Mucosa of stomach (tissue), 1 donor: Measurements from ENCODE around the gene NRM.
A peak's percentile ranks its signal among the peaks of the same experiment; 100 is the strongest.

Experiments
- H3K27me3 ChIP-seq: one replicate; pipeline ENCODE4 v1.7.0; 2013; ENCODE audit warnings: mild to moderate bottlenecking, low read length; ENCODE audit not compliant: control insufficient read depth, insufficient read depth
- H3K36me3 ChIP-seq: one replicate; pipeline ENCODE4 v1.7.0; 2013; ENCODE audit warnings: low read length; ENCODE audit not compliant: control insufficient read depth, insufficient read depth
- H3K4me1 ChIP-seq: one replicate; pipeline ENCODE4 v1.7.0; 2013; ENCODE audit warnings: mild to moderate bottlenecking, low read length; ENCODE audit not compliant: control insufficient read depth, insufficient read depth
- H3K4me3 ChIP-seq: one replicate; pipeline ENCODE4 v1.7.0; 2013; ENCODE audit warnings: low read length
- H3K9ac ChIP-seq: one replicate; pipeline ENCODE4 v1.7.0; 2013; ENCODE audit warnings: mild to moderate bottlenecking, low read length, moderate library complexity
- H3K9me3 ChIP-seq: one replicate; pipeline ENCODE4 v1.7.0; 2013; ENCODE audit warnings: mild to moderate bottlenecking, low read length, moderate library complexity; ENCODE audit not compliant: control insufficient read depth
- donor health status: Pancreatic carcinoma.

Gene NRM

GRCh38 chr6:30690403-30691207 lies at the start of gene NRM:
NRM (minus strand) TSS chr6:30690984; CDS start chr6:30690974, 10 bp downstream.
- H3K36me3 ChIP-seq, result no peaks in the 10 kb centered on the region
- peak within 1 kb of the TSS; percentile 74 for H3K4me3 ChIP-seq
- H3K9ac ChIP-seq, result peak within 1 kb of the TSS; percentile 50
- H3K4me1 ChIP-seq, result peaks cover 28% of the 10 kb centered on the region
- H3K9me3 ChIP-seq, result no peaks in the 10 kb centered on the region
- H3K27me3 ChIP-seq, result peaks cover 3% of the 10 kb centered on the region

GRCh38 chr6:30740540-30740870 lies 49.7 kb upstream of the NRM start:
- Histone ChIP-seq H3K9ac (no peak overlapping the region), H3K4me1 (peaks cover 40% of the 10 kb centered on the region), H3K9me3 (no peaks in the 10 kb centered on the region), H3K27me3 (no peaks in the 10 kb centered on the region), H3K4me3 (no peak overlapping the region), H3K36me3 (peaks cover 6% of the 10 kb centered on the region)

GRCh38 chr6:30738532-30738931 lies 47.7 kb upstream of the NRM start:
- H3K4me1 ChIP-seq, result peaks cover 28% of the 10 kb centered on the region
- H3K36me3 ChIP-seq, result peaks cover 6% of the 10 kb centered on the region
- no peaks in the 10 kb centered on the region for H3K9me3 ChIP-seq
- no peak overlapping the region for H3K4me3 ChIP-seq
- no peak overlapping the region for H3K9ac ChIP-seq
- no peaks in the 10 kb centered on the region for H3K27me3 ChIP-seq

- Histone ChIP-seq H3K36me3 (peaks cover 6% of the 10 kb centered on the region), H3K27me3 (no peaks in the 10 kb centered on the region), H3K4me3 (no peak overlapping the region), H3K4me1 (peaks cover 23% of the 10 kb centered on the region), H3K9ac (no peak overlapping the region), H3K9me3 (no peaks in the 10 kb centered on the region)
These were observed 45.0 kb upstream of the NRM start for GRCh38 chr6:30735668-30736314.

- no peaks in the 10 kb centered on the region for H3K27me3 ChIP-seq
These were observed 41.6 kb upstream of the NRM start for GRCh38 chr6:30732237-30732943.

GRCh38 chr6:30730601-30731435 lies 40.0 kb upstream of the NRM start:
- Histone ChIP-seq H3K4me3 (no peak overlapping the region), H3K36me3 (peaks cover 22% of the 10 kb centered on the region), H3K27me3 (no peaks in the 10 kb centered on the region), H3K4me1 (peaks cover 15% of the 10 kb centered on the region), H3K9me3 (no peaks in the 10 kb centered on the region), H3K9ac (peak overlapping the region; percentile 57)

More at GRCh38 chr6:30732237-30732943, 41.6 kb upstream of the NRM start:
- Histone ChIP-seq H3K4me3 (no peak overlapping the region), H3K4me1 (peaks cover 21% of the 10 kb centered on the region), H3K9me3 (no peaks in the 10 kb centered on the region), H3K36me3 (peaks cover 19% of the 10 kb centered on the region), H3K9ac (no peak overlapping the region)

- peaks cover 28% of the 10 kb centered on the region for H3K4me1 ChIP-seq
- no peak overlapping the region for H3K4me3 ChIP-seq
- no peaks in the 10 kb centered on the region for H3K9me3 ChIP-seq
- no peaks in the 10 kb centered on the region for H3K27me3 ChIP-seq
- H3K9ac ChIP-seq, result no peak overlapping the region
- H3K36me3 ChIP-seq, result peaks cover 38% of the 10 kb centered on the region
These were observed 37.3 kb upstream of the NRM start for GRCh38 chr6:30727920-30728553.

GRCh38 chr6:30726506-30727413 lies 36.0 kb upstream of the NRM start:
- Histone ChIP-seq H3K9ac (no peak overlapping the region), H3K9me3 (no peaks in the 10 kb centered on the region), H3K4me3 (no peak overlapping the region), H3K27me3 (no peaks in the 10 kb centered on the region), H3K4me1 (peaks cover 39% of the 10 kb centered on the region), H3K36me3 (peaks cover 42% of the 10 kb centered on the region)

- peaks cover 42% of the 10 kb centered on the region for H3K36me3 ChIP-seq
- peaks cover 34% of the 10 kb centered on the region for H3K4me1 ChIP-seq
- no peak overlapping the region for H3K9ac ChIP-seq
- H3K9me3 ChIP-seq, result no peaks in the 10 kb centered on the region
- H3K4me3 ChIP-seq, result no peak overlapping the region
- H3K27me3 ChIP-seq, result no peaks in the 10 kb centered on the region
These were observed 35.1 kb upstream of the NRM start for GRCh38 chr6:30725713-30726505.
